SU-DHL-6 (cell line): Measurements from ENCODE around the gene RASSF10.

Source experiments
- EZH2phosphoT487 ChIP-seq: fragments of 200-600 bp; sonication (generic), shearing (Covaris generic); conservative IDR thresholded peaks from 2 replicates; pipeline ENCODE4 v1.6.1; 2018; ENCODE audit warnings: mild to moderate bottlenecking, antibody characterized with exemption, low read length, moderate library complexity, mixed read lengths
- TF ChIP-seq, protein P1 (sequence below): fragments of 200-600 bp; sonication (generic); IDR thresholded peaks from one replicate; pipeline ENCODE4 v1.5.1; 2017; ENCODE audit warnings: antibody characterized with exemption, mild to moderate bottlenecking, low read length, moderate library complexity; ENCODE audit not compliant: insufficient read depth, poor library complexity, severe bottlenecking

DNA sequence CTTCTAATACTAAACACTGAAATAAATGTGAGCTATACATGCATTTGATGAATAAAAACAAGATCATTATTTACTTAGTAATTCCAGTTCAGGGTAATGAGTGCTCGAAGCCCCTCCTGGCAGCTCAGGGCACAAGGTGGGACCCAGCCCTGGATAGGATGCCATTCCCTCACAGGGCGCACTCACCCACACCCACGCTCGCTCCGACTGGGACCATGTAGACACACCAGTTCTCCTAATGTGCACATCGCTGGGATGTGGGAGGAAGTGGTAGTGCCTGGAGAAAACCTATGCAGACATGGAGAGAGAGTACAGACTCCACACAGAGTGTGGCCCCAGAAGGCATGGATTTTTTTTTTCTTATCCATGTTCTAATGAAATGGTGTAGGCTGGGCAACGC is 44.5 kb upstream of the RASSF10 start:
- TF ChIP-seq, protein P1, sequence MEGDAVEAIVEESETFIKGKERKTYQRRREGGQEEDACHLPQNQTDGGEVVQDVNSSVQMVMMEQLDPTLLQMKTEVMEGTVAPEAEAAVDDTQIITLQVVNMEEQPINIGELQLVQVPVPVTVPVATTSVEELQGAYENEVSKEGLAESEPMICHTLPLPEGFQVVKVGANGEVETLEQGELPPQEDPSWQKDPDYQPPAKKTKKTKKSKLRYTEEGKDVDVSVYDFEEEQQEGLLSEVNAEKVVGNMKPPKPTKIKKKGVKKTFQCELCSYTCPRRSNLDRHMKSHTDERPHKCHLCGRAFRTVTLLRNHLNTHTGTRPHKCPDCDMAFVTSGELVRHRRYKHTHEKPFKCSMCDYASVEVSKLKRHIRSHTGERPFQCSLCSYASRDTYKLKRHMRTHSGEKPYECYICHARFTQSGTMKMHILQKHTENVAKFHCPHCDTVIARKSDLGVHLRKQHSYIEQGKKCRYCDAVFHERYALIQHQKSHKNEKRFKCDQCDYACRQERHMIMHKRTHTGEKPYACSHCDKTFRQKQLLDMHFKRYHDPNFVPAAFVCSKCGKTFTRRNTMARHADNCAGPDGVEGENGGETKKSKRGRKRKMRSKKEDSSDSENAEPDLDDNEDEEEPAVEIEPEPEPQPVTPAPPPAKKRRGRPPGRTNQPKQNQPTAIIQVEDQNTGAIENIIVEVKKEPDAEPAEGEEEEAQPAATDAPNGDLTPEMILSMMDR: no peak
- no peak for TF ChIP-seq EZH2phosphoT487
